HepG2 (cell line): ENCODE data around the gene STIM2. TPM values are rescaled to one million over a fixed set of nuclear protein-coding genes. Genes with fewer than 3 reads are reported as not detected.

Source experiments
- BRD4 ChIP-seq: sonication (generic); formaldehyde crosslinking; IDR thresholded peaks from 2 replicates; pipeline ENCODE4 v1.4.0; 2020; ENCODE audit warnings: missing genetic modification reagents
- CTCF ChIP-seq: sonication (generic); formaldehyde crosslinking; IDR thresholded peaks from 2 replicates; pipeline ENCODE4 v1.5.0; 2020; ENCODE audit warnings: mild to moderate bottlenecking, missing genetic modification reagents, moderate library complexity
- DMAP1 ChIP-seq: IDR thresholded peaks from 2 replicates; pipeline ENCODE4 v1.6.1; 2016
- KMT2A ChIP-seq: sonication (generic); formaldehyde crosslinking; IDR thresholded peaks from 2 replicates; pipeline ENCODE4 v1.4.0; 2020; ENCODE audit warnings: missing genetic modification reagents
- MXD3 ChIP-seq: IDR thresholded peaks from 2 replicates; pipeline ENCODE4 v1.6.1; 2016; ENCODE audit warnings: mild to moderate bottlenecking, missing biosample characterization, missing genetic modification reagents
- PAXIP1 ChIP-seq: sonication (generic); formaldehyde crosslinking; conservative IDR thresholded peaks from 2 replicates; pipeline ENCODE4 v1.4.0; 2020; ENCODE audit warnings: mild to moderate bottlenecking, missing genetic modification reagents, moderate library complexity
- PITX1 ChIP-seq: sonication (generic); formaldehyde crosslinking; IDR thresholded peaks from 2 replicates; pipeline ENCODE4 v1.5.1; 2020; ENCODE audit warnings: mild to moderate bottlenecking, missing genetic modification reagents
- ZNF276 ChIP-seq: sonication (generic); formaldehyde crosslinking; IDR thresholded peaks from 2 replicates; pipeline ENCODE4 v1.4.0; 2020; ENCODE audit warnings: mild to moderate bottlenecking, low read depth, missing genetic modification reagents
- ZNF747 ChIP-seq: sonication (generic); formaldehyde crosslinking; IDR thresholded peaks from 2 replicates; pipeline ENCODE4 v1.8.1; 2023; ENCODE audit warnings: missing genetic modification reagents, mild to moderate bottlenecking, borderline replicate concordance
- polyA plus RNA-seq, 8 experiments: library from polyadenylated mRNA; depleted of rRNA in 3 of 8; stranded (reverse) in 7 of 8; unstranded in 1 of 8; fragments of >200 nt; fragmentation: Illumina TruSeq in 4 of 8; extraction: Trizol in 4 of 8; gene quantifications; 2 replicates each; pipeline versions ENCODE4 v1.2.1 to v1.2.3, GENCODE V29; 2011 to 2016; ENCODE audit warnings: low read depth in 4 of 8, missing spikeins in 1 of 8, mixed read lengths in 1 of 8; ENCODE audit not compliant: insufficient read depth in 1 of 8
- total RNA-seq, 5 experiments: library from RNA; depleted of rRNA; stranded (reverse); fragments of >200 nt; fragmentation: Illumina TruSeq; extraction: Trizol; gene quantifications; 2 replicates each; pipeline ENCODE4 v1.2.3, GENCODE V29; 2016; ENCODE audit warnings: low read depth in 1 of 5
- TF ChIP-seq, protein P1 (sequence below): sonication (generic); formaldehyde crosslinking; IDR thresholded peaks from 2 replicates; pipeline ENCODE4 v1.4.0; 2020; ENCODE audit warnings: missing genetic modification reagents

STIM2 gene
- total and polyA plus RNA-seq, 2 of the 13 experiments (the other 11 are each of a cell fraction or from before 2014, with no cell fraction given), result 19.3 to 19.4 TPM

DNA sequence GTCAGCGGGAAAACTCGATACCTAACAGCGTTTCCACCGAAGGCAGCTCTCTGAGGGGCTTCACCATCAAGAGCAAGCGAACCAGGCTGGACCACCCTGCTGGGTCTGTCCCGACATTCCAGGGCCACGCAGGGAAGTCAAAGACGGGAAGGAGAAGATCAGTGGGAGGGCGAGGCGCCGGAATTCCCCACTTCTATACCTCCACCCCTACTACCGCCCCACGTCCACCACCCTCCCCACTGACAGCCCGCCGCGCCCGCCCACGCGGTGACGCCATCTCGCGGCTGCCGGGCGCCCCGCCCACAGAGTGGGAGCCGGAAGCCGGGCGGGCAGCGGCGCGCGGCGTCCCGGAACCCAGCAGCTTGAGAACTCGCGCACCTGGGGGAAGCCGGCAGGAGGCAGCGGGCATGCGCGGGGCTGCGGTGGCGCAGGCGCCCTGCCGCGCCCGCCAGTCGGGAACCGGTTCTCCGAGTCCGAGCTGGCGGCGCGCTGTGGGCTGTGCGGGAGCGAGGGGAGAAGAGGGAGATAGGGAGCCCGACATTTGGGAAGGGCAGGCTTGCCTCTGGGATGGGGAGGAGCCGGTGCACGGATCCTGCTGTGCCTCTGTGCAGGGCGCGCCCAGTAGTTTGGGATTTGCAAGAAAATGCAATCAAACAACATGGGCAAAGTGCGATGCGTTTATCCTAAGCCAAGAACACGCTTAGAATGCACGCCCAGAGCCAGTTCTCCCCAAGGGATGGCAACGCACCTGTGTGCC lies 3.2 kb upstream of the STIM2 start (continued):
- TF ChIP-seq ZNF747 (CRISPR knock-in tag) (peak; percentile 27; the same call in 1 of the 2 replicates), MXD3 (CRISPR knock-in tag) (0 out of 2 replicates have a peak, but pooled peaks have one; percentile 28), CTCF (CRISPR knock-in tag) (peak; percentile 41; the same call in 1 of the 2 replicates), PITX1 (0 out of 2 replicates have a peak, but pooled peaks have one; percentile 37), KMT2A (peak; percentile 59; the same call in 1 of the 2 replicates), DMAP1 (CRISPR knock-in tag) (peak; percentile 45; the same call in 1 of the 2 replicates), PAXIP1 (CRISPR knock-in tag) (peak; percentile 55), BRD4 (CRISPR knock-in tag) (peak; percentile 56; the same call in 1 of the 2 replicates), ZNF276 (CRISPR knock-in tag) (peak; percentile 49; the same call in 1 of the 2 replicates)
- TF ChIP-seq, protein P1, sequence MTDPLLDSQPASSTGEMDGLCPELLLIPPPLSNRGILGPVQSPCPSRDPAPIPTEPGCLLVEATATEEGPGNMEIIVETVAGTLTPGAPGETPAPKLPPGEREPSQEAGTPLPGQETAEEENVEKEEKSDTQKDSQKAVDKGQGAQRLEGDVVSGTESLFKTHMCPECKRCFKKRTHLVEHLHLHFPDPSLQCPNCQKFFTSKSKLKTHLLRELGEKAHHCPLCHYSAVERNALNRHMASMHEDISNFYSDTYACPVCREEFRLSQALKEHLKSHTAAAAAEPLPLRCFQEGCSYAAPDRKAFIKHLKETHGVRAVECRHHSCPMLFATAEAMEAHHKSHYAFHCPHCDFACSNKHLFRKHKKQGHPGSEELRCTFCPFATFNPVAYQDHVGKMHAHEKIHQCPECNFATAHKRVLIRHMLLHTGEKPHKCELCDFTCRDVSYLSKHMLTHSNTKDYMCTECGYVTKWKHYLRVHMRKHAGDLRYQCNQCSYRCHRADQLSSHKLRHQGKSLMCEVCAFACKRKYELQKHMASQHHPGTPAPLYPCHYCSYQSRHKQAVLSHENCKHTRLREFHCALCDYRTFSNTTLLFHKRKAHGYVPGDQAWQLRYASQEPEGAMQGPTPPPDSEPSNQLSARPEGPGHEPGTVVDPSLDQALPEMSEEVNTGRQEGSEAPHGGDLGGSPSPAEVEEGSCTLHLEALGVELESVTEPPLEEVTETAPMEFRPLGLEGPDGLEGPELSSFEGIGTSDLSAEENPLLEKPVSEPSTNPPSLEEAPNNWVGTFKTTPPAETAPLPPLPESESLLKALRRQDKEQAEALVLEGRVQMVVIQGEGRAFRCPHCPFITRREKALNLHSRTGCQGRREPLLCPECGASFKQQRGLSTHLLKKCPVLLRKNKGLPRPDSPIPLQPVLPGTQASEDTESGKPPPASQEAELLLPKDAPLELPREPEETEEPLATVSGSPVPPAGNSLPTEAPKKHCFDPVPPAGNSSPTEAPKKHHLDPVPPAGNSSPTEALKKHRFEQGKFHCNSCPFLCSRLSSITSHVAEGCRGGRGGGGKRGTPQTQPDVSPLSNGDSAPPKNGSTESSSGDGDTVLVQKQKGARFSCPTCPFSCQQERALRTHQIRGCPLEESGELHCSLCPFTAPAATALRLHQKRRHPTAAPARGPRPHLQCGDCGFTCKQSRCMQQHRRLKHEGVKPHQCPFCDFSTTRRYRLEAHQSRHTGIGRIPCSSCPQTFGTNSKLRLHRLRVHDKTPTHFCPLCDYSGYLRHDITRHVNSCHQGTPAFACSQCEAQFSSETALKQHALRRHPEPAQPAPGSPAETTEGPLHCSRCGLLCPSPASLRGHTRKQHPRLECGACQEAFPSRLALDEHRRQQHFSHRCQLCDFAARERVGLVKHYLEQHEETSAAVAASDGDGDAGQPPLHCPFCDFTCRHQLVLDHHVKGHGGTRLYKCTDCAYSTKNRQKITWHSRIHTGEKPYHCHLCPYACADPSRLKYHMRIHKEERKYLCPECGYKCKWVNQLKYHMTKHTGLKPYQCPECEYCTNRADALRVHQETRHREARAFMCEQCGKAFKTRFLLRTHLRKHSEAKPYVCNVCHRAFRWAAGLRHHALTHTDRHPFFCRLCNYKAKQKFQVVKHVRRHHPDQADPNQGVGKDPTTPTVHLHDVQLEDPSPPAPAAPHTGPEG (CRISPR knock-in tag), result peak; percentile 64; the same call in 1 of the 2 replicates
